Measurements from ENCODE around the gene TCF12. TPM values are rescaled to one million over a fixed set of nuclear protein-coding genes. Genes with fewer than 3 reads are reported as not detected.

TCF12 gene
- total RNA-seq, 1 donor from 2014 or later = 149 TPM

GRCh38 chr15:57312318-57313133 lies 394.1 kb downstream of the TCF12 start:
- no peaks in the 10 kb centered on the region for H3K4me1 ChIP-seq
- Mint-ChIP-seq H3K36me3 (no peaks in the 10 kb centered on the region), H3K27ac (no peak overlapping the region), H3K27me3 (ENCODE audit: insufficient read depth, low read depth) (no peaks in the 10 kb centered on the region), H3K4me1 (peaks cover 3% of the 10 kb centered on the region), H3K4me3 (no peak overlapping the region), H3K9me3 (no peaks in the 10 kb centered on the region)
- no peak for TF ChIP-seq EZH2 (IDR thresholded peaks at IDR 0.05)
- TF ChIP-seq EZH2phosphoT487 (IDR thresholded peaks at IDR 0.05) = no peak
- TF ChIP-seq, protein P1, sequence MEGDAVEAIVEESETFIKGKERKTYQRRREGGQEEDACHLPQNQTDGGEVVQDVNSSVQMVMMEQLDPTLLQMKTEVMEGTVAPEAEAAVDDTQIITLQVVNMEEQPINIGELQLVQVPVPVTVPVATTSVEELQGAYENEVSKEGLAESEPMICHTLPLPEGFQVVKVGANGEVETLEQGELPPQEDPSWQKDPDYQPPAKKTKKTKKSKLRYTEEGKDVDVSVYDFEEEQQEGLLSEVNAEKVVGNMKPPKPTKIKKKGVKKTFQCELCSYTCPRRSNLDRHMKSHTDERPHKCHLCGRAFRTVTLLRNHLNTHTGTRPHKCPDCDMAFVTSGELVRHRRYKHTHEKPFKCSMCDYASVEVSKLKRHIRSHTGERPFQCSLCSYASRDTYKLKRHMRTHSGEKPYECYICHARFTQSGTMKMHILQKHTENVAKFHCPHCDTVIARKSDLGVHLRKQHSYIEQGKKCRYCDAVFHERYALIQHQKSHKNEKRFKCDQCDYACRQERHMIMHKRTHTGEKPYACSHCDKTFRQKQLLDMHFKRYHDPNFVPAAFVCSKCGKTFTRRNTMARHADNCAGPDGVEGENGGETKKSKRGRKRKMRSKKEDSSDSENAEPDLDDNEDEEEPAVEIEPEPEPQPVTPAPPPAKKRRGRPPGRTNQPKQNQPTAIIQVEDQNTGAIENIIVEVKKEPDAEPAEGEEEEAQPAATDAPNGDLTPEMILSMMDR (IDR thresholded peaks at IDR 0.05) = no peak
- no peaks in the 10 kb centered on the region for H3F3A ChIP-seq (ENCODE audit: low read depth)
- no peaks in the 10 kb centered on the region for H3K36me3 ChIP-seq
- H3K27me3 ChIP-seq = no peaks in the 10 kb centered on the region
- no peak overlapping the region for H3K27ac ChIP-seq
- no peak overlapping the region for H3K4me3 ChIP-seq
- no peak overlapping the region for H3K4me2 ChIP-seq
- no peak overlapping the region for H2AFZ ChIP-seq (replicated peaks)
- no peaks in the 10 kb centered on the region for H3K9me3 ChIP-seq (ENCODE audit: low read depth)
- no peak overlapping the region for H3K9ac ChIP-seq
- H3K79me2 ChIP-seq (ENCODE audit: low read depth) = no peaks in the 10 kb centered on the region
- no peaks in the 10 kb centered on the region for H4K20me1 ChIP-seq (ENCODE audit: low read depth)
- no peak for DNase-seq (ENCODE audit: low spot score)

- no peak overlapping the region for H3K4me3 Mint-ChIP-seq
- no peaks in the 10 kb centered on the region for H3K27me3 Mint-ChIP-seq (ENCODE audit: insufficient read depth, low read depth)
- no peak for DNase-seq (ENCODE audit: low spot score)
- peaks cover 2% of the 10 kb centered on the region for H3K4me1 Mint-ChIP-seq
- H3K27ac Mint-ChIP-seq = no peak overlapping the region
- no peaks in the 10 kb centered on the region for H3K79me2 ChIP-seq (ENCODE audit: low read depth)
- H3F3A ChIP-seq (ENCODE audit: low read depth) = no peaks in the 10 kb centered on the region
- H3K36me3 Mint-ChIP-seq = no peaks in the 10 kb centered on the region
- H3K9me3 ChIP-seq (ENCODE audit: low read depth) = no peaks in the 10 kb centered on the region
- H3K4me2 ChIP-seq = no peak overlapping the region
- no peaks in the 10 kb centered on the region for H4K20me1 ChIP-seq (ENCODE audit: low read depth)
- no peaks in the 10 kb centered on the region for H3K27me3 ChIP-seq
- TF ChIP-seq, protein P1 (IDR thresholded peaks at IDR 0.05) = no peak
- TF ChIP-seq EZH2 (IDR thresholded peaks at IDR 0.05) (no peak), EZH2phosphoT487 (IDR thresholded peaks at IDR 0.05) (no peak)
- no peaks in the 10 kb centered on the region for H3K4me1 ChIP-seq
- no peak overlapping the region for H2AFZ ChIP-seq (replicated peaks)
- H3K4me3 ChIP-seq = no peak overlapping the region
- H3K36me3 ChIP-seq = no peaks in the 10 kb centered on the region
- H3K9me3 Mint-ChIP-seq = no peaks in the 10 kb centered on the region
- no peak overlapping the region for H3K9ac ChIP-seq
- H3K27ac ChIP-seq = no peak overlapping the region
Observed at GRCh38 chr15:57313134-57313483, 394.7 kb downstream of the TCF12 start.

- no peaks in the 10 kb centered on the region for H3F3A ChIP-seq (ENCODE audit: low read depth)
- H3K27ac ChIP-seq = no peak overlapping the region
- H3K36me3 ChIP-seq = no peaks in the 10 kb centered on the region
- no peaks in the 10 kb centered on the region for H4K20me1 ChIP-seq (ENCODE audit: low read depth)
- Mint-ChIP-seq H3K36me3 (no peaks in the 10 kb centered on the region), H3K4me3 (no peak overlapping the region), H3K9me3 (no peaks in the 10 kb centered on the region), H3K4me1 (no peaks in the 10 kb centered on the region), H3K27me3 (ENCODE audit: insufficient read depth, low read depth) (no peaks in the 10 kb centered on the region), H3K27ac (no peak overlapping the region)
- H2AFZ ChIP-seq (replicated peaks) = no peak overlapping the region
- no peaks in the 10 kb centered on the region for H3K4me1 ChIP-seq
- no peaks in the 10 kb centered on the region for H3K27me3 ChIP-seq
- no peak overlapping the region for H3K4me3 ChIP-seq
- TF ChIP-seq EZH2 (IDR thresholded peaks at IDR 0.05) (no peak), EZH2phosphoT487 (IDR thresholded peaks at IDR 0.05) (no peak)
- TF ChIP-seq, protein P1 (IDR thresholded peaks at IDR 0.05) = no peak
- H3K4me2 ChIP-seq = no peak overlapping the region
- no peak overlapping the region for H3K9ac ChIP-seq
- H3K79me2 ChIP-seq (ENCODE audit: low read depth) = no peaks in the 10 kb centered on the region
- DNase-seq (ENCODE audit: low spot score) = no peak
- H3K9me3 ChIP-seq (ENCODE audit: low read depth) = no peaks in the 10 kb centered on the region
Observed at GRCh38 chr15:57314221-57314620, 395.8 kb downstream of the TCF12 start.
